GM19395 (cell line): ENCODE measurements around the gene AGRP.
"Not testable (repeated sequence)": the region's sequence is repeated elsewhere in the genome, so short reads cannot be mapped to it uniquely, and the experiment has no call there.

Source experiments
- ATAC-seq: cut with Tn5 transposase; IDR thresholded peaks from one replicate; pipeline ENCODE4 v1.9.1; 2021; ENCODE audit warnings: mild to moderate bottlenecking, moderate library complexity; ENCODE audit not compliant: unreplicated experiment

AGRP gene

GRCh38 chr16:67483150-67483549 lies at the start of gene AGRP:
TSS of gene AGRP (minus strand) at chr16:67483547. CDS start at chr16:67483398, 149 bp downstream.
- ATAC-seq = no peak

GRCh38 chr16:67531247-67531646 lies 47.9 kb upstream of the AGRP start:
- ATAC-seq = no peak

GRCh38 chr16:67530013-67530939 lies 46.9 kb upstream of the AGRP start:
- ATAC-seq = no peak

GRCh38 chr16:67529582-67530012 lies 46.2 kb upstream of the AGRP start:
- no peak for ATAC-seq

- ATAC-seq = no peak
Observed at GRCh38 chr16:67528870-67529581, 45.7 kb upstream of the AGRP start.

GRCh38 chr16:67528222-67528869 lies 45.0 kb upstream of the AGRP start, which contains the start of gene RIPOR1:
TSS of gene RIPOR1 (plus strand) at chr16:67528829. CDS start at chr16:67538447, 9,618 bp downstream.
- ATAC-seq = no peak

GRCh38 chr16:67526149-67526791 lies 42.9 kb upstream of the AGRP start:
- no peak for ATAC-seq

- ATAC-seq = no peak
Observed at GRCh38 chr16:67525176-67525860, 42.0 kb upstream of the AGRP start.

GRCh38 chr16:67521095-67521804 lies 37.9 kb upstream of the AGRP start:
- ATAC-seq = peak; percentile 72

- ATAC-seq = no peak
Observed at GRCh38 chr16:67519242-67519641, 35.9 kb upstream of the AGRP start.

- ATAC-seq = no peak
Observed at GRCh38 chr16:67518676-67519075, 35.3 kb upstream of the AGRP start.

- no peak for ATAC-seq
Observed at GRCh38 chr16:67517661-67518423, 34.5 kb upstream of the AGRP start.

GRCh38 chr16:67517155-67517445 lies 33.8 kb upstream of the AGRP start:
- ATAC-seq = no peak

- ATAC-seq = no peak
Observed at GRCh38 chr16:67516296-67517154, 33.2 kb upstream of the AGRP start.

- peak; percentile 51 for ATAC-seq
Observed at GRCh38 chr16:67514382-67514828, 31.1 kb upstream of the AGRP start.

- not testable (repeated sequence) for ATAC-seq
Observed at GRCh38 chr16:67513892-67514291, 30.5 kb upstream of the AGRP start.

- ATAC-seq = no peak
Observed at GRCh38 chr16:67509016-67509415, 25.7 kb upstream of the AGRP start.

GRCh38 chr16:67506468-67506867 lies 23.1 kb upstream of the AGRP start:
- ATAC-seq = no peak
